Lower leg skin (tissue), 3 donors: ENCODE measurements around the gene PHKG2.

Experiments
- POLR2A ChIP-seq, 2 donors: fragments of 450-650 bp; IDR thresholded peaks; one replicate each; pipeline ENCODE4 v1.6.1; 2016 to 2017; ENCODE audit warnings: antibody characterized with exemption in 2 of 2, mild to moderate bottlenecking in 1 of 2, moderate library complexity in 1 of 2
- TF ChIP-seq, protein P1 (sequence below), 3 donors: fragments of 450-650 bp; IDR thresholded peaks; one replicate each; pipeline ENCODE4 v1.5.1; 2016; ENCODE audit warnings: antibody characterized with exemption in 3 of 3, mild to moderate bottlenecking in 3 of 3, moderate library complexity in 2 of 3

DNA sequence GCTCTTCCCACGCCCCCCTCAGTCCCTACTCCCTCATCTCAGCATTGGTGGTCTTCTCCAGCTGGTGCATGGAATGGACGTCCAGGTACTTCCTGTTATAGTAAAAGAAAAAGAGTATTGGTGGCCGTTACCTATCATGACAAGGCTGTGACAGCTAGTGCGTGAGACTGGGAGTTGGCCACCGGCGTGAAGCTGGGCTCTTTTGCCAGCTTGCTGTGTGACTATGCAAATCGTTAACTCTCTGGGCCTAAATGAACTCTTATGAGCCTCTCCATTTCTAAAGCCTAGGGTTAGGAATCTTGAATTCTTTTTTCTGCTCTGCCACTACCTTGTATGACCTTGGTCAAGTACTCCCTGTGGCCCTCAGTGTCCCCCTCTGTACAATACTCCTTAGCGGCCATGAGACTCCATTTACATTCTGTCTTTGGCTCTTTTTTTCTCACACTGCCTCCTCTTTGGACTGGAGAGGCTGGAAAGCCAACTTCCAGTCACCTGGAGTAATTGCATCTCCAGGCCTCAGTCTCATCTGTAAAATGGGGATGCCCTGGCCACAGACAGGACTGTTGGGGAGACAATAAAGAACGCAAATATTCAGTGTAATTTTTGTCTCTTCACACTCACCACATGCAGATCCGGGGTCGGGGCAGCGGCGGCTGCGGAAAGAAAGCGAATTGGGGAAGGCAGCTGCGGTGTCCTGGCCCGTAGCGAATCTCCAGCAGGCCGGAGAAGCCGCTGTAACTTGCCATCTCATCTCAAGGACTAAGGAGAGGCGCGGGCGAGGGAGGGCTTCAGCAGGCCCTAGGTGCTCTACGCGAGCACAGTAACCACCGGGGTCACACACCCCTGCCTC lies 12.6 kb downstream of the PHKG2 start:
- TF ChIP-seq POLR2A (IDR thresholded peaks at IDR 0.05) = no peak
- TF ChIP-seq, protein P1, sequence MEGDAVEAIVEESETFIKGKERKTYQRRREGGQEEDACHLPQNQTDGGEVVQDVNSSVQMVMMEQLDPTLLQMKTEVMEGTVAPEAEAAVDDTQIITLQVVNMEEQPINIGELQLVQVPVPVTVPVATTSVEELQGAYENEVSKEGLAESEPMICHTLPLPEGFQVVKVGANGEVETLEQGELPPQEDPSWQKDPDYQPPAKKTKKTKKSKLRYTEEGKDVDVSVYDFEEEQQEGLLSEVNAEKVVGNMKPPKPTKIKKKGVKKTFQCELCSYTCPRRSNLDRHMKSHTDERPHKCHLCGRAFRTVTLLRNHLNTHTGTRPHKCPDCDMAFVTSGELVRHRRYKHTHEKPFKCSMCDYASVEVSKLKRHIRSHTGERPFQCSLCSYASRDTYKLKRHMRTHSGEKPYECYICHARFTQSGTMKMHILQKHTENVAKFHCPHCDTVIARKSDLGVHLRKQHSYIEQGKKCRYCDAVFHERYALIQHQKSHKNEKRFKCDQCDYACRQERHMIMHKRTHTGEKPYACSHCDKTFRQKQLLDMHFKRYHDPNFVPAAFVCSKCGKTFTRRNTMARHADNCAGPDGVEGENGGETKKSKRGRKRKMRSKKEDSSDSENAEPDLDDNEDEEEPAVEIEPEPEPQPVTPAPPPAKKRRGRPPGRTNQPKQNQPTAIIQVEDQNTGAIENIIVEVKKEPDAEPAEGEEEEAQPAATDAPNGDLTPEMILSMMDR (IDR thresholded peaks at IDR 0.05) = no peak
